ENCODE data around the gene VPS8. TPM values are rescaled to one million over a fixed set of nuclear protein-coding genes. Genes with fewer than 3 reads are reported as not detected.

The VPS8 gene
- total RNA-seq, 2 donors from 2014 or later, result 39.2 to 52.7 TPM

GRCh38 chr3:184796551-184796950 is 15.4 kb upstream of the VPS8 start:
- DNase-seq (no peak), ATAC-seq (no peak)
- Histone ChIP-seq H3K9me3 (no peaks in the 10 kb centered on the region), H3K36me3 (replicated peaks in 1 of 2; ENCODE audit: insufficient read depth in 1 of 2, low read depth in 2 of 2) (no peaks in the 10 kb centered on the region), H3K4me1 (peaks cover 5% of the 10 kb centered on the region), H3K4me3 (no peak overlapping the region), H3K27me3 (no peaks in the 10 kb centered on the region), H3K27ac (no peak overlapping the region)
- intact Hi-C loops (cut with DNase I), result no loop called here
- TF ChIP-seq CTCF (IDR thresholded peaks at IDR 0.05), result no peak
- no peak for TF ChIP-seq POLR2A (IDR thresholded peaks at IDR 0.05)
- WGBS, 2 donors, result 77 to 84% methylated on average over 8 of the region's 8 CpGs

- TF ChIP-seq CTCF (IDR thresholded peaks at IDR 0.05) (no peak), POLR2A (IDR thresholded peaks at IDR 0.05) (no peak)
- Histone ChIP-seq H3K27ac (no peak overlapping the region), H3K4me3 (no peak overlapping the region), H3K4me1 (peaks cover 5% of the 10 kb centered on the region), H3K36me3 (replicated peaks in 1 of 2; ENCODE audit: insufficient read depth in 1 of 2, low read depth in 2 of 2) (no peaks in the 10 kb centered on the region), H3K27me3 (no peaks in the 10 kb centered on the region), H3K9me3 (no peaks in the 10 kb centered on the region)
- WGBS, 2 donors, result 74 to 86% methylated on average over 3 of the region's 3 CpGs
- intact Hi-C loops (cut with DNase I), result no loop called here
- ATAC-seq (no peak), DNase-seq (no peak)
Observed at GRCh38 chr3:184796954-184797353, 15.0 kb upstream of the VPS8 start.

- no peaks in the 10 kb centered on the region for H3K9me3 ChIP-seq
- H3K27ac ChIP-seq, result no peak overlapping the region
- ATAC-seq, result no peak
- intact Hi-C loops (cut with DNase I), result no loop called here
- DNase-seq, result no peak
- H3K36me3 ChIP-seq (replicated peaks in 1 of 2; ENCODE audit: insufficient read depth in 1 of 2, low read depth in 2 of 2), result no peaks in the 10 kb centered on the region
- WGBS, 2 donors, result 75 to 83% methylated on average over 3 of the region's 3 CpGs
- peaks cover 5% of the 10 kb centered on the region for H3K4me1 ChIP-seq
- TF ChIP-seq CTCF (IDR thresholded peaks at IDR 0.05) (no peak), POLR2A (IDR thresholded peaks at IDR 0.05) (no peak)
- no peaks in the 10 kb centered on the region for H3K27me3 ChIP-seq
- no peak overlapping the region for H3K4me3 ChIP-seq
Observed at GRCh38 chr3:184798120-184798519, 13.8 kb upstream of the VPS8 start.

GRCh38 chr3:184800349-184800930 is 11.5 kb upstream of the VPS8 start:
- intact Hi-C loops (cut with DNase I), result no loop called here

More at GRCh38 chr3:184800349-184800930, 11.5 kb upstream of the VPS8 start:
- Histone ChIP-seq H3K4me1 (peaks cover 5% of the 10 kb centered on the region), H3K36me3 (replicated peaks in 1 of 2; ENCODE audit: insufficient read depth in 1 of 2, low read depth in 2 of 2) (no peaks in the 10 kb centered on the region), H3K9me3 (no peaks in the 10 kb centered on the region), H3K4me3 (no peak overlapping the region), H3K27ac (no peak overlapping the region), H3K27me3 (no peaks in the 10 kb centered on the region)
- DNase-seq (peak in 1 of 4 donors; percentile 27), ATAC-seq (peak; percentile 61)
- WGBS, 2 donors, result 55 to 71% methylated on average over 6 of the region's 6 CpGs
- no peak for TF ChIP-seq POLR2A (IDR thresholded peaks at IDR 0.05)
- TF ChIP-seq CTCF (IDR thresholded peaks at IDR 0.05), result no peak

Data from body of pancreas (tissue), 4 donors.